GM23248 (cell line): ENCODE measurements around the gene ERBB3. TPM values are rescaled to one million over a fixed set of nuclear protein-coding genes. Genes with fewer than 3 reads are reported as not detected.

Experiments used
- DNase-seq: peaks from one replicate; pipeline ENCODE4 v3.0.0-alpha.2; 2015
- H2AFZ ChIP-seq: fragments of 200-600 bp; sonication (generic); 2 replicates; pipeline ENCODE4 v1.6.1; 2016; ENCODE audit warnings: antibody characterized with exemption
- H3F3A ChIP-seq: fragments of 200-600 bp; sonication (generic); 2 replicates; pipeline ENCODE4 v1.6.1; 2016; ENCODE audit warnings: mild to moderate bottlenecking, antibody characterized with exemption, mixed run types; ENCODE audit not compliant: insufficient read depth
- H3K27ac ChIP-seq: fragments of 200-600 bp; sonication (generic); 2 replicates; pipeline ENCODE4 v1.5.1; 2016; ENCODE audit warnings: mild to moderate bottlenecking
- H3K27me3 ChIP-seq: fragments of 200-600 bp; sonication (generic); replicated peaks from 2 replicates; pipeline ENCODE4 v1.6.1; 2016; ENCODE audit warnings: mild to moderate bottlenecking; ENCODE audit not compliant: insufficient read depth
- H3K36me3 ChIP-seq: fragments of 200-600 bp; sonication (generic); 2 replicates; pipeline ENCODE4 v1.6.1; 2016; ENCODE audit warnings: low read depth, mild to moderate bottlenecking
- H3K4me1 ChIP-seq: fragments of 200-600 bp; sonication (generic); 2 replicates; pipeline ENCODE4 v1.6.1; 2016; ENCODE audit warnings: mild to moderate bottlenecking; ENCODE audit not compliant: insufficient read depth
- H3K4me2 ChIP-seq: fragments of 200-600 bp; sonication (generic); one replicate; pipeline ENCODE4 v1.6.1; 2016; ENCODE audit warnings: mild to moderate bottlenecking; ENCODE audit not compliant: unreplicated experiment
- H3K4me3 ChIP-seq: fragments of 200-600 bp; sonication (generic); 2 replicates; pipeline ENCODE4 v1.5.1; 2016; ENCODE audit warnings: mild to moderate bottlenecking
- H3K79me2 ChIP-seq: fragments of 200-600 bp; sonication (generic); 2 replicates; pipeline ENCODE4 v1.6.1; 2016; ENCODE audit warnings: mild to moderate bottlenecking; ENCODE audit not compliant: insufficient read depth
- H3K9ac ChIP-seq: fragments of 200-600 bp; sonication (generic); 2 replicates; pipeline ENCODE4 v1.6.1; 2016; ENCODE audit warnings: mild to moderate bottlenecking
- H3K9me2 ChIP-seq: fragments of 200-600 bp; sonication (generic); 2 replicates; pipeline ENCODE4 v1.6.1; 2016; ENCODE audit warnings: mixed run types, mild to moderate bottlenecking, moderate library complexity; ENCODE audit not compliant: insufficient read depth
- H3K9me3 ChIP-seq: fragments of 200-600 bp; sonication (generic); one replicate; pipeline ENCODE4 v1.6.1; 2017; ENCODE audit warnings: low read depth
- H4K20me1 ChIP-seq: fragments of 200-600 bp; sonication (generic); 2 replicates; pipeline ENCODE4 v1.6.0; 2016; ENCODE audit not compliant: insufficient read depth
- EZH2 ChIP-seq: fragments of 200-600 bp; sonication (generic); IDR thresholded peaks from 2 replicates; pipeline ENCODE4 v1.6.1; 2018; ENCODE audit warnings: antibody characterized with exemption, mild to moderate bottlenecking; ENCODE audit not compliant: insufficient read depth, poor library complexity, severe bottlenecking
- EZH2phosphoT487 ChIP-seq: fragments of 200-600 bp; sonication (generic); IDR thresholded peaks from 2 replicates; pipeline ENCODE4 v1.6.1; 2018; ENCODE audit warnings: antibody characterized with exemption, moderate library complexity, mild to moderate bottlenecking, low read depth; ENCODE audit not compliant: insufficient read depth
- WGBS, 2 experiments: methylation state at CpG; one replicate each; pipeline ENCODE4 v1.1.6; 2015 to 2017; ENCODE audit warnings: low lambda C conversion rate in 2 of 2, low coverage in 1 of 2; ENCODE audit errors: missing lambda C conversion rate in 2 of 2; 5-methylcytosine and 5-hydroxymethylcytosine counted together
- in situ Hi-C: fragments of 300-500 bp; cut with MboI; formaldehyde crosslinking; loops from 2 replicates; pipeline ENCODE4 v1.15.0; 2020
- polyA plus RNA-seq: library from polyadenylated mRNA; unstranded; fragments of >200 nt; fragmentation: Nextera tagmentation; extraction: Ambion mirVana; gene quantifications from 2 replicates; pipeline ENCODE4 v1.2.1, GENCODE V29; 2016
- total RNA-seq: library from RNA; depleted of rRNA; stranded (reverse); fragments of >200 nt; shearing (Covaris generic); gene quantifications from 2 replicates; pipeline ENCODE4 v1.2.3, GENCODE V29; 2014

ERBB3 gene
- total and polyA plus RNA-seq, 2 experiments from 2014 or later = 1.9 to 3.5 TPM

DNA sequence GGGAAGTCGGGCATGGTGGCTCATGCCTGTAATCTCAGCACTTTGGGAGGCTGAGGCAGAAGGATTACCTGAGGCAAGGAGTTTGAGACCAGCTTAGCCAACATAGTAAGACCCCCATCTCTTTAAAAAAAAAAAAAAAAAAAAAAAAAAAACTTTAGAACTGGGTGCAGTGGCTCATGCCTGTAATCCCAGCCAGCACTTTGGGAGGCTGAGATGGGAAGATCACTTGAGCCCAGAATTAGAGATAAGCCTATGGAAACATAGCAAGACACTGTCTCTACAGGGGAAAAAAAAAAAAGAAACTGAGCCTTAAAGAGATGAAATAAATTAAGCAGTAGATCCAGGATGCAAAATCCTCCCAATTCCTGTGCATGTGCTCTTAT, 22.7 kb downstream of the ERBB3 start:
- no peaks in the 10 kb centered on the region for H3K9me3 ChIP-seq
- H3K9me2 ChIP-seq = no peaks in the 10 kb centered on the region
- no peaks in the 10 kb centered on the region for H4K20me1 ChIP-seq
- WGBS, 2 experiments = 94 to 100% methylated on average over 1 of the region's 1 CpG
- no peak overlapping the region for H2AFZ ChIP-seq
- H3K9ac ChIP-seq = no peak overlapping the region
- no peaks in the 10 kb centered on the region for H3F3A ChIP-seq
- in situ Hi-C loops = no loop called here
- H3K27ac ChIP-seq = no peak overlapping the region
- TF ChIP-seq EZH2 = no peak
- TF ChIP-seq EZH2phosphoT487 = no peak
- peaks cover under 1% of the 10 kb centered on the region; the same call in 1 of the 2 replicates for H3K27me3 ChIP-seq
- H3K4me1 ChIP-seq = peaks cover 21% of the 10 kb centered on the region
- no peak for DNase-seq
- no peak overlapping the region for H3K4me3 ChIP-seq
- peaks cover 33% of the 10 kb centered on the region for H3K79me2 ChIP-seq
- H3K4me2 ChIP-seq = no peak overlapping the region
- H3K36me3 ChIP-seq = peaks cover 10% of the 10 kb centered on the region; the same call in 1 of the 2 replicates

DNA sequence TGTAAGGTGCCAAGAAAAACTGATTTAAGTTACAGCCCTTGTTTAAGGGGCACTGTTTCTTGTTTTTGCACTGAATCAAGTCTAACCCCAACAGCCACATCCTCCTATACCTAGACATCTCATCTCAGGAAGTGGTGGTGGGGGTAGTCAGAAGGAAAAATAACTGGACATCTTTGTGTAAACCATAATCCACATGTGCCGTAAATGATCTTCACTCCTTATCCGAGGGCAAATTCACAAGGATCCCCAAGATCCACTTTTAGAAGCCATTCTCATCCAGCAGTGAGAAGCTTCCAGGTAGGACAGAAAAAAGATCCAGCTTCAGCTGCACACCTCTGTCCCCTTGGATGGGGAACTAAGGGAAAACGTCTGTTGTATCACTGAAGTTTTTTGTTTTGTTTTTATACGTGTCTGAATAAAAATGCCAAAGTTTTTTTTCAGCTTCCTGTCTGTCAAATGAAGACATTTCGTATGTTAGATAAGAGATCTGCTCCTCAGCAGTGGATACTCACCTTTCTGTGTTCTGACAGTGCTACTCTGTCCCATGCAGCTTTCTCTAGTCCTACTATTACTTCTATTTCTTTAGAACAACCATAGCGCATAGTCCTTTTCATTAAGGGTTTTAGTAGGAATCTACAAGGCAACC, 23.2 kb downstream of the ERBB3 start:
- Histone ChIP-seq H2AFZ (peak overlapping the region; percentile 94), H3K36me3 (peaks cover 16% of the 10 kb centered on the region; the same call in 1 of the 2 replicates), H3K9me3 (no peaks in the 10 kb centered on the region), H3K4me3 (peak overlapping the region; percentile 90), H3K9ac (peak overlapping the region; percentile 90), H3K4me2 (peak overlapping the region; percentile 94), H3K4me1 (peaks cover 21% of the 10 kb centered on the region), H3K79me2 (peaks cover 38% of the 10 kb centered on the region), H3K9me2 (no peaks in the 10 kb centered on the region), H3K27ac (no peak overlapping the region), H3K27me3 (no peaks in the 10 kb centered on the region), H3F3A (peaks cover 2% of the 10 kb centered on the region; the same call in 1 of the 2 replicates), H4K20me1 (no peaks in the 10 kb centered on the region)
- in situ Hi-C loops = no loop called here
- no peak for DNase-seq
- TF ChIP-seq EZH2 (no peak), EZH2phosphoT487 (no peak)
- 51 to 57% methylated on average over 6 of the region's 6 CpGs for WGBS, 2 experiments

DNA sequence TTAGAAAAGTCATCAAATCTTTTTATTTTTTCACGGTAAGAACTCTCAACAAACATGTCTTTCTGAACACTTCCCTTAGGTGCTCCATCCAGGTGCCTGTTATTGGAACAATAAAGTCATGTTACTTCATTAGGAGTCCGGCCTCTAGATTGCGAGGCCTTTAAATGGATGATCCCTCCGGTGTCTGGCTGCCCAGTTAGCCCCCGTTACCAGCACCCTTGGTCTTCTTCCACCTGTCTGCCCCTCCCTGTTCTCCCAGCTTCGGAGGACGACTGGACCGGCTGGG, 23.8 kb downstream of the ERBB3 start:
- Histone ChIP-seq H3K9me3 (no peaks in the 10 kb centered on the region), H3K9me2 (no peaks in the 10 kb centered on the region), H3K36me3 (peaks cover 21% of the 10 kb centered on the region), H3K4me1 (peaks cover 21% of the 10 kb centered on the region), H3K4me2 (peak overlapping the region; percentile 94), H4K20me1 (no peaks in the 10 kb centered on the region), H3K27me3 (no peaks in the 10 kb centered on the region), H3K27ac (no peak overlapping the region), H3F3A (peaks cover 8% of the 10 kb centered on the region; the same call in 1 of the 2 replicates), H3K9ac (peak overlapping the region; percentile 90), H2AFZ (peak overlapping the region; percentile 94), H3K4me3 (peak overlapping the region; percentile 90), H3K79me2 (peaks cover 44% of the 10 kb centered on the region)
- WGBS, 2 experiments = 1% methylated on average over 8 of the region's 8 CpGs
- no peak for TF ChIP-seq EZH2phosphoT487
- TF ChIP-seq EZH2 = no peak
- in situ Hi-C loops = no loop called here
- DNase-seq = no peak

DNA sequence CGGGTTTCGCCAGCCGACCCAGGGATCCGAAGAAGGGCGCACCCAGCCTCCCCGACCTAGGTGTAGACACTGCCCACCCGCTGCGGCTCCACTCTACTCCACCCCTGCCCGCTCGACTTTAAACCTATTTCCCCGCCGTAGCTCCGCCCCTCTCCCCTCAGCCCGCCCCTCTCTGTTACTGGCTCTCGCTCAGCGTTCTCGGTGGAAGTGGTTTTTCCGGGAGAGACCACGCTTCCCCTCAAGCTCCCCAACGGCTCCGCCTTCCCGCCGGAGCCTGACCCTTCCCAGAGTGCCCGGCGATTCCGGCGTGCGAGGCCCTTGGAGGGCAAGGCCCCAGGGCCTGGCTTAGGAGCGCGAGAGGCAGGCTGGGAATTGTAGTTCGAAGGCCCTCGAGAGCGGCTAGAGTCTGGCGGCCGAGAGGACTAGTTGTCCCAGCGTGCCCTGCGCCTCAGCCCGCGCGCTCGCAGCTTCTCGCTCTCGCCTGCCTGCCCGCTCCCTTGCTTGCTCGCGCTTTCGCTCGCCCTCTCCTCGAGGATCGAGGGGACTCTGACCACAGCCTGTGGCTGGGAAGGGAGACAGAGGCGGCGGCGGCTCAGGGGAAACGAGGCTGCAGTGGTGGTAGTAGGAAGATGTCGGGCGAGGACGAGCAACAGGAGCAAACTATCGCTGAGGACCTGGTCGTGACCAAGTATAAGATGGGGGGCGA, 24.3 kb downstream of the ERBB3 start, which contains the start of gene PA2G4:
Gene PA2G4, plus strand, starts transcription at position 451 of the 706 bp plus-strand sequence. Its CDS starts 179 bp downstream, at position 630.
- Histone ChIP-seq H3K27me3 (no peaks in the 10 kb centered on the region), H4K20me1 (no peaks in the 10 kb centered on the region), H3K4me1 (peaks cover 21% of the 10 kb centered on the region), H3F3A (peaks cover 10% of the 10 kb centered on the region; the same call in 1 of the 2 replicates), H3K79me2 (peaks cover 45% of the 10 kb centered on the region), H3K9ac (peak within 1 kb of the TSS; percentile 90), H3K36me3 (peaks cover 25% of the 10 kb centered on the region), H3K9me3 (no peaks in the 10 kb centered on the region), H3K27ac (peak within 1 kb of the TSS; percentile 61), H3K4me3 (peak within 1 kb of the TSS; percentile 90), H2AFZ (peak within 1 kb of the TSS; percentile 94), H3K4me2 (peak within 1 kb of the TSS; percentile 99), H3K9me2 (no peaks in the 10 kb centered on the region)
- 1% methylated on average over 47 to 60 of the region's 60 CpGs for WGBS, 2 experiments
- no peak for TF ChIP-seq EZH2phosphoT487
- TF ChIP-seq EZH2 = no peak
- DNase-seq = peak; percentile 100
- in situ Hi-C loops = no loop called here
